ENCODE data around the gene NFIX.

NFIX gene

GRCh38 chr19:13023656-13024055, 28.4 kb downstream of the NFIX start:
- no peak for DNase-seq

DNA sequence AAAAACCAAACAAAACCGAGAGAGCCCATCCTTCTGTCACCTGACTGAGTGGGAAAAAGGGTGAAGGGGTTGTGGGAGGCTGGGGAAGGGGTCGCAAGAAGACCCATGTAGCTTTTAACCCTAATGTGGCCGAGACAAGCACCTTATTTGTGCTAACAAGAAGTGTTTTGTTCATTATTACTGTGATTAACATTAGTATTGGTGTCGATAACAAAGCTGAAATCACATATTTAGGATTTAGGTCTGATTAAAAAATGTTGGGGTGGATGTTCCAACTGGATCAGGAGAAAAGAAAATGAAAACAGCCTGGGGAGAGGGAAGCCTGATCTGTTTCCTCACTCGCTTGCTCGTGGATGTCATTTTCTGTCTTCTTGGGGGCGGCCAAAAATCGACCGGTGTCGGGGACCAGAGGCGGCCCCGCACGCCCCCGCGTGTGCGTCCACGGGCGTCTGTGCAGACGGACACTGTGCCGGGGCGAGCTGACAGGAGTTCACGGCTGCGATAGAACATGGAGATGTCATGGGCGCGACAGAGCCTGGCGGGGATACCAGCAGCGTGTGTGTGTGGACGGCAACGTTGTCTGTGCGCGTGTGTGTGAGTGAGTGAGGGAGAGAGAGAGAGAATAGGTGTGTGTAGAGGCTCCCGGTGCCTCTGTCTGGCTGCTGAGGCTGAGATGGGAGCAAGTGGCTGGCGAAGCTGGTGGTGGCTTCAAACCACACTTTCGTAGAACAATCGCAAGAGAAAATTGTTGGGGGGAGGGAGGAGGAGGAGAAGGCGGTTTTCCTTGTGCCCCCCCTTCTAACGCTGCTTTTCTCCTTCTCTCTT, 29.1 kb downstream of the NFIX start:
- no peak for DNase-seq

DNA sequence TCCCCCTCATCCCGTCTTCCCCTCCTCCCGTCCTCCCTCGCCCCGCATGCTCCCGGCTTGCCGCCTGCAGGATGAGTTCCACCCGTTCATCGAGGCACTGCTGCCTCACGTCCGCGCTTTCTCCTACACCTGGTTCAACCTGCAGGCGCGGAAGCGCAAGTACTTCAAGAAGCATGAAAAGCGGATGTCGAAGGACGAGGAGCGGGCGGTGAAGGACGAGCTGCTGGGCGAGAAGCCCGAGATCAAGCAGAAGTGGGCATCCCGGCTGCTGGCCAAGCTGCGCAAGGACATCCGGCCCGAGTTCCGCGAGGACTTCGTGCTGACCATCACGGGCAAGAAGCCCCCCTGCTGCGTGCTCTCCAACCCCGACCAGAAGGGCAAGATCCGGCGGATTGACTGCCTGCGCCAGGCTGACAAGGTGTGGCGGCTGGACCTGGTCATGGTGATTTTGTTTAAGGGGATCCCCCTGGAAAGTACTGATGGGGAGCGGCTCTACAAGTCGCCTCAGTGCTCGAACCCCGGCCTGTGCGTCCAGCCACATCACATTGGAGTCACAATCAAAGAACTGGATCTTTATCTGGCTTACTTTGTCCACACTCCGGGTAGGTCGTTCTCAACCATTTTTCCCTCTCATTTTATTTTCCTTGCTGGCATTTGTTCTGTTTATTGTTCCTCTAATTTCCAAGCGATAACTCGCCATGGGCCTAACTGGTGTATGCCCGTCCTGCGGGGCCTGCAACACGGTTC, 29.8 kb downstream of the NFIX start:
- DNase-seq, result no peak

GRCh38 chr19:13025819-13026456, 30.7 kb downstream of the NFIX start:
- DNase-seq, result no peak

DNA sequence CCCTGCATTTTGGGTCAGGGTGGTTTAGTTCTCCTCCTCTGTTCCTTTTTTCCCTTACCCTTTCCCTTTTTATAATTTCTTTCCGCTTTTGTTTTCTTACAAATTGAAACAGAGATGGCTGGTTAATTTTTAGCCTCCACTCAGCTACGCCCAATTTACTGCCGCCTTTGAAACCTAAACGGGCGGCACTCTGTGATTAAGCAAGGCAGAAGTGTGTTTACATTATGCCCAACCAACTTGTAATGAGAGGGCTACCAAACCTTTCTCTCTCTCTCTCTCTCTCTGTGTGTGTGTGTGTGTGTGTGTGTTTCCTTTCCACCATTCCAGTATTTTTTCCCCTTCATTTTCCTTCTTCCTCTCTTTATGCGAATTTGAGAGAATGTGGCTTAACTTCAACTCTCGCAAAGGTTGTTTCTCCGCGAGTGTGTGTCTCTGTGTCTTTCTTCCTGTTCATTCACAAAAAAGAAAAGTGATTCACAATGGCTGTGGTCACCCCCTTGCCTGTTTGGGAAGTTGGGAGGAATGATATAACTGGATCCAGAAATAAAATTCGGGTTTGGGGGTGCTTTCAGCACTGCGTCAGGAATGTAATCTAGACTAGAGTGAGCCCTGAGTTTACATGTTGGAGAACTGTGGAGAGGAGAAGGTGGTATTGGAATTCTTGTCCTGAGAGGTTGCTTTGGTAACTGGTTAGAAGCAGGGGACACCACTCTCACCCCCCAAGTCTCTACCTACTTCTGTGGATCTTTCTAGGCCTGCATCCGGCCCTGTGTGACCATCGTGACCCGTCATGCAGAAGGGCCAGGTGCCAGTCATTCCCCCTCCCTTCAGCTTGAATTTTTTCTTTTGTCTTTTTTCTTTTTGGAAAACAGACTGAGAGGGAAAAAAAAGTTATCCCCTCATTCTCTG, 31.4 kb downstream of the NFIX start:
- DNase-seq, result no peak

DNA sequence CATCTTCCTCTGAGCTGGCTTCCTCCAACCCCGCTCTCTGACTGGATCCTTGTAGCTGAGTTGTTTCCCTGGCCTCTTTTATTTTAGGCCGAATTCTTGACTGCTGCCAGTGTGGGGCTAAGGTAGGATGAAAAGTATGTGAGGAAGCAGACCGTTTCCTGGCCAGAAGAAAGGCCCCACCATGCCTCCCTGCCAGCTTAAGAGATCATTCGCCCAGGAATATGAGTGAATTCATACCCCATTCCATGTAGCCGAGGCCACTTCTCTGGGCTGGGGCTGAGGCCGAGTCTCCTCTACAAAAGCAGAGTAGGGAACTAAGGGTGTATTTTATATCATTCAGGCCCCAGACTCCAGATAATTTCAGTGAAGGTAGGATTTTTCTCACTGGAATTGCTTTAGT, 32.3 kb downstream of the NFIX start:
- DNase-seq, result no peak

- no peak for DNase-seq
Observed at GRCh38 chr19:13028027-13028426, 32.8 kb downstream of the NFIX start.

DNA sequence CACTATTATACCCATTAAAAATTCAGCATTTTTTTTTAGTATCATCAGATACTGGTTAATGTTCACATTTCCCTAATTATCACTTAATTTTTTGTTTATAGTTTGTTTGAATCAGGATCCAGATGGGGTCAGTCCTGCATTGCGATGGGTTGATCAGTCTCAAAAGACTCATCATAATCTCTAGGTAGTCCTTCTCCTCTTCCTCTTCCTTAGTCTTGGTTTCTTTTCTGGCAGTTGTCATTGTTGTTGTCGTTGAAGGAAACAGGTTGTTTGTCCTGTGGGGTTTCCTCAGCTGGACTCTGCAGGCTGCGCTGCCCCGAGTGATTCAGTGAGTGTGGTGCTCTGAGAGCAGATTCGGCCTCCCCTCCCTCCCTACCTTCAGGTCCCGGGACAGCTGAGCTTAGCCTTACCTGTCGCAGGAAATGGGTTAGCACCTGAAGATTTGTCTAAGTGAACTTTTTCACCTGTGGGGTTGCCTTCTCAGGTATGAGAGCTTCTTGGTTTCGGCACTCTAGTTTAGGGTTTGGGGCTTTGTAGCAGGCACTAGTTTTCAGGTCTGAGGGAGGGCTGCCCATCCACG, 34.1 kb downstream of the NFIX start:
- no peak for DNase-seq

DNA sequence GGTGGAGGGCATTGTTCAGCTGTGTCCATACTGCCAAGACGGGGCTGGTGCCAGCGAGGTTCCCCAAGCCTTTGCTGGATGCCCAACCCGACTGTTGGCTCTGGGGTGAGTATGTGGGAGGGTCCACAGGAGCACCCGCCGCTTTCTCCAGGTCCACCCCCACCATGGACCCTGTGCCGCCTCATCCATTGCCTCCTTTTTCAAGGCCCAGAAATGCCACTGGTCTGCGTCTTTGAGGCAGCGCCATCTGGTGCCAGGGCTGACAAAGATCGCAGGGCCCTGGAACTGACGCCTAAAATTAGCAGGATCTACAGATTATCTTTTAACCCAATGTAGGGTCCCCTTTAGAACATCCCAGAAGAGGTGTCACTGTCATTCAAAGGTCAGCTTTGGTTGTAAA, 34.6 kb downstream of the NFIX start:
- no peak for DNase-seq

DNA sequence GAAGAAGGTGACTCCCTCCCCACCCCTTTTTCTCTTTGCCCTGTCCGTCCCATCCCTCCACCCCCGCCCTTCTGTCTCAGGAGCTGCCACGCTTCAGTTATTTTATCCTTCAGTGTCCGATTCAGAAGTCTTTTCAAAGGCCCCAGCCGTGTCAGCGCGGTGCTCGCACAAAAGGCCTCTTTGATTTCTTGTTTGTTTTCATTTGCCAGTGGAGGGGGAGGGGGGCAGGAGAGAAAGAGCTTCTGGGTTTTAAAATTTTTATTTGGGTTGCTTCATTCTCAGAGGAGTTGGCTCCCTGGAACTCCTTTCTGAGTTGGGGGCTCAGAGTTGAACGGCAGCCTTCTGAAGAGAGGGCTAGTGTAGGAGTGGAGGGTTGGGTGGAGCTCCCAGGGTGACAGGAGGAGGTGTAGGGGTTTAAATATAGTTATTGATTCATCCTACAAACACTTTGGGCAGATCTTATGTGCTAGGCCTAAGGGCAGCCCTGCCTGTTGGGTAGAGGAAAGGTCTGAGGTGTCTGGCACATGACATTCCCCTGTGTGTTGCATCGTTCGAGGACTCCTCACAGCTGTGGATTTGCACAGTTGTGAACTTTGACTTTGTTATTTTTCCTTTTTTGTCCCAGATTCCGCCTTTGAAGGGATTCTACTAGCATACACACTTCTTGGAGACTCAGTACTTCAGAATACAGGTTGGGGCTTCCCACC, 36.8 kb downstream of the NFIX start:
- no peak for DNase-seq

GRCh38 chr19:13032837-13033236, 37.6 kb downstream of the NFIX start:
- DNase-seq, result no peak

DNA sequence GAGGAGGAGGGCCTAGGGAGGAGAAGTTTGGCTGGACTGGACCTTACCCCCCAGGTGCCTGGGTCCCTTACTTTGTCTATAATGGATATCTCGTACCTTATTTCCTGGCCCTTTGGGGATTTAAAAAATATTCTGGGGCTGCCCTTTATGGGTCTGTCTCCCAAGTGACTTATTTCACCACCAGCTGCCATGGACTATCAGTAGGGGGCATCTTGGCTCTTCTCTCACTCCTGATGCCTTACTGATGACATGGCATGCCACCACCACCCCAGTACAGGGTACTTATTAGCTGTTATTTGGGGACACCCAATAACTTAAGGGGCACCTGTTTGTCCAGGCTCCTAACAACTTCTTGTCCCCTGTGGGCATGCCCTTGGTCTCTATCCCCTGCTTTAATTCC, 38.0 kb downstream of the NFIX start:
- no peak for DNase-seq

DNA sequence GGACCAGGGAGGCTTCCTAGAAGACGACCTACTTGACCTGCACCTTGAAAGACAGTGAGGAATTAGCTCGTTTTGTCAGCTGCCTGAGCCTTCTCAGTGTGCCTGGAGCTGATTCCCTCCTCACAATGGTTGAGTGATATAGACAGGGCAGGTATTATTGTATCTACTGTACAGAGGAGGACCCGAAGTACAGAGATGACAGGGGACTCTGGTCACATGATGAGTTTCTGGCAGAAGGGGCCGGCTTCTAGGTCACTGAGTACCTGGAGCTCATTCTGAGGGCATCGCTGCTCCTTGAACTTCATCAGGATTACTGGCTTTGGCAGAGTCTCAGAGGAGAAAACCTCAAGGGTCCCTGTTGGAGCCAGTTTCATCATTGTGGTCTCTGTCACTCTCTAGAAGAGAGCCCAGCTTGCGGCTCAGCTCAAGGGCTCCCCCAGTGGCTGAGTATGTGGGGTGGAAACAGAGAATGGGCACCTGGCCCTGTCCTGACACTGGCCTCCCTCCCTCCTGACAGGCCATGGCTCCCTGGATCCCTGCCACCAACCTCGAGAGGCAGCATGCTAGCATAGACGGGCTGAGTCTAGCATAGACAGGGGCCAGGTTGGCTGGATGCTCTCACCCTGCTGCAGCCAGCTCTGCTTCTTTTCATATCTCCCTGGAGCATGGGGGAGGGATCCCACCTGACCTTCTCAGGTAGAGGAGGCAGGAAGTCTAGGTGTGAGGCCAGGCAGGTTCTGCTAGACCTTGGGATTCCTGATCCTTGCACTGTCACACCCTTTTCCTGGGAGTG, 38.7 kb downstream of the NFIX start:
- DNase-seq, result no peak

DNA sequence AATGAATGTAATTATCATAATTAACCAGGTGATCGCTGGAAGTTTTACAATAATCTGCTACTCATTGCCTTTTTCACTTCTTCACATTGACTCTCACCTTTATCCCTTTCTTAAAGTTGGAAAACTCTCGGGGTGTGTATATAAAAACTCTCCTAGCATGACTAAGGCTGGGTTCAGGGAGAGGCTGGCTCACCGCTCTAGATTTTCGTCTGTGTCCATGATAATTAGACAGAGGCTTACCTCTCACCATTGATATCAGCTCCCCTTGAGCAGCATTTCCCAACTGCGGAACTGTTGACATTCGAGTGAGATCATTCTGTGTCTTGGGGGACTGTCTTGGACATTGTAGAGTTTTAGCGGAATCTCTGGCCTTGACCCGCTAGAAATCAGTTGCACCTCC, 39.4 kb downstream of the NFIX start:
- no peak for DNase-seq

DNA sequence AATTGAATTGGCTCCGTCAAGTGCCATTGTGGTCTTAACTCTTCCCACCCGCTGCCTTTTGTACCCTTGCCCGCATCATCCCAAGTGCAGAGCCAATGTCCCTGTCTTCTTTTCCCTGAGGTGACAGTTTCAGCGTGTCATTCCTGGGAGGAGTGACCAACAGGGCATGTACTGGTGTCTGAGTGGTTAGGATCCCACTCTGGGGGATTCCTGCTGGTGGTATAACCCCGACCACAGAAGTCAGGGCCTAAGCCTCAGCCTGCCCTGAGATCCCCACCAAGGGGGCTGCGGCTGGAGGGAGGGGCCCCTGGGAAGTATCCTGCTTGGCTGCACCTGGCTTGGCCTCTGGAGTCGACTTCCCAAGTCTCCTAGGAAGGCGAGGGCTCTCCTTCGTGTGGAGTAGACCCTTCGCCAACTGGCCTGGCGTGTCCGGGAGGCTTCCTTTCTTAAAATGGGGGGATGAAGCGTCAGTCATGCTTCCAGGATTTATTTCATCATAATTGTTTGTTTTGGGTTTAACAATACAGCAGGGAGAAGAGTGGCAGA, 40.6 kb downstream of the NFIX start:
- no peak for DNase-seq

GRCh38 chr19:13036366-13036976, 41.2 kb downstream of the NFIX start:
- no peak for DNase-seq

GRCh38 chr19:13037161-13037560, 41.9 kb downstream of the NFIX start:
- DNase-seq, result no peak

- DNase-seq, result no peak
Observed at GRCh38 chr19:13037731-13038130, 42.5 kb downstream of the NFIX start.

GRCh38 chr19:13038306-13039210, 43.3 kb downstream of the NFIX start:
- no peak for DNase-seq
